ENCODE results near the gene HNRNPC.
"Not testable (repeated sequence)": the region's sequence is repeated elsewhere in the genome, so short reads cannot be mapped to it uniquely, and the experiment has no call there.

Gene HNRNPC

DNA sequence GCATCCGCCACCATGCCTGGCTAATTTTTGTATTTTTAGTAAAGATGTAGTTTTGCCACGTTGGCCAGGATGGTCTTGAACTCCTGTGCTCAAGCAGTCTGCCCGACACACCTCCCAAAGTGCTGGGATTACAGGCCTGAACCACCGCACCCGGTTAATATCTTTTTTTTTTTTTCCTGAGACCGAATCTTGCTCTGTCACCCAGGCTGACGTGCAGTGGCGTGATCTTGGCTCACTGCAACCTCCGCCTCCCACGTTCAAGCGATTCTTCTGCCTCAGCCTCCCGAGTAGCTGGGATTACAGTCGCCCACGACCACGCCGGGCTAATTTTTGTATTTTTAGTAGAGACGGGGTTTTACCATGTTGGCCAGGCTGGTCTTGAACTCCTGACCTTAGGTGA, 3.4 kb upstream of the HNRNPC start:
- not testable (repeated sequence) for DNase-seq (ENCODE audit: extremely low read depth in 1 of 2, low read depth in 1 of 2)

DNA sequence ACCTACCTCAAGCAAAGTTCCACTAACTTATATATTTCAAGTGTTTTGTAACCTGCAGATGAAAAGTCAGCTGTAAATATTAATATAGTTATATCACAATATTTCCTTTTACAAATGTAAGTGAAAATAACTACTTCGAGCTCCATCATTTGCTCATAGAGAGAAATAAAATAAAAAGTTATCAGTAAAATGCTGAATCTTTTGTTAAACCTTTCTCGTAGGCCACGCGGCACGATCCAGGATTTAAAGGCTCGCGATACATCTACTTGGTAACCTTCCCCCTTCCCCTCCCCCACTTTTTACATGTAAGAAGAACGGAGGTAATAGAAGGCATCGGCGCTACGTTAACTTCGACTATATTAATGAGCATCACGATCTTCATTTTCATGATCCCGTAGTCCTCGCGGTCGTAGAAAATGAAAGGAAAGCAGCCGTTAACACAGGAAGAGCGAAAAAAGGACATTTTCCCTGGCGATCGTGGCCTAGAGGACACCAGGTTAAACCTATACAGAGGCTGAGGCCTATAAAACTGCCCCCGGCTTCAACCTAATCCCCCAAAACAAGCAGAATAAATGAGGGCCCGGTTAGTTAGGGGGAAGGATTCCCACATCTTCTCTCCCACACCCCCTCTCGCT, 508 bp downstream of the HNRNPC start:
- no peak for DNase-seq (ENCODE audit: extremely low read depth in 1 of 2, low read depth in 1 of 2)

DNA sequence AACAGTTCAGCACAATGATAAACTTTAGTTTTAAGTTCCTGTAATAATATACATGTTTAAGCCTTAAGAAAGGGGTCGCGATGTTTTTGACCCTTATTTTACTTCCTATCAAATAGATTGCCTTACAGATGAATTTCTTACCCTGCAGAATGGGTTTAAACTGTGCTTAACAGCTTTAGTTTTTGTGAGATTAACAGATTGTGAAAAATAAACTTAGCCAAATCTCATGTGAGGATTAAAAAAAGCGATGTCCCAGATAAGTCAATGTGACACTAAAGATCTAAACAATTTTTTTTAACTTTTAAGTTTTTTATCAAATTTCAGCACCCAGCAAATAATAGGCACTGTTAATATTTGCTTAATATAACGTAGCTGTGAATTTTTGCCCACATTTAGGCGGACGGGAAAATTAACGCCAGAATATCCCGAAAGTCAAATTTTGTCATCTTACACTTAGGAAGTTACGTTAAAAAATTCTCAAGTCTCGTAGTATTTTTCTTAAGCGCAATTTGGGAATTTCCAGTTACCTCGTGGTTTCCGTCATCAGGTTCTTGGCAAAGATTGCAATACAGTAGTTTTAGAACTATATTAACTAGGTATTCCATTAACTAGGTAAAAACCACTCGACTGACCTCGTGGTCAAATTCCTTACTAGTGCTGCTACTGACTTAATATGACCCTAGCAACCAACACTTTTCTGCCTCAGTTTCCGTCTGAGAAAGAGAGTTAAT, 1.2 kb downstream of the HNRNPC start:
- no peak for DNase-seq (ENCODE audit: extremely low read depth in 1 of 2, low read depth in 1 of 2)

DNA sequence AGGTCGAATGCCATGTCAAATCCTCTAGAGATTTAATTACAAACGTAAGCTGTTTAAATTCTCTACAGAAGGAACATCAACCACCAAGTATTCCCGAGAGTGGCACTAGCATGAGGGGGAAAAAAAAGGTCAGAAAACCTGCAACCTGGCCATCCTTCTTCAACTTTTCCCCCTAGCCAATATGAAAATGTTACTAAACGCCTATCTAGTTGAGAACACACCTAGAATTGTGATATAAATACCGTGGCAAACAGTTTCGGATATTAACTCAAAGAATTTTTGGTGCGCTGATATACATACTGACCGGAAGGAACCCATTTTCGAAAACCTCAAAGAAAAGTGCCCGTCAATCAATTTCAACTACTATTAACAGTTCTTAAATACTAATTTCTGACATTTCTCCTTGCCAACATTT, 1.8 kb downstream of the HNRNPC start:
- DNase-seq (ENCODE audit: extremely low read depth in 1 of 2, low read depth in 1 of 2): no peak

DNA sequence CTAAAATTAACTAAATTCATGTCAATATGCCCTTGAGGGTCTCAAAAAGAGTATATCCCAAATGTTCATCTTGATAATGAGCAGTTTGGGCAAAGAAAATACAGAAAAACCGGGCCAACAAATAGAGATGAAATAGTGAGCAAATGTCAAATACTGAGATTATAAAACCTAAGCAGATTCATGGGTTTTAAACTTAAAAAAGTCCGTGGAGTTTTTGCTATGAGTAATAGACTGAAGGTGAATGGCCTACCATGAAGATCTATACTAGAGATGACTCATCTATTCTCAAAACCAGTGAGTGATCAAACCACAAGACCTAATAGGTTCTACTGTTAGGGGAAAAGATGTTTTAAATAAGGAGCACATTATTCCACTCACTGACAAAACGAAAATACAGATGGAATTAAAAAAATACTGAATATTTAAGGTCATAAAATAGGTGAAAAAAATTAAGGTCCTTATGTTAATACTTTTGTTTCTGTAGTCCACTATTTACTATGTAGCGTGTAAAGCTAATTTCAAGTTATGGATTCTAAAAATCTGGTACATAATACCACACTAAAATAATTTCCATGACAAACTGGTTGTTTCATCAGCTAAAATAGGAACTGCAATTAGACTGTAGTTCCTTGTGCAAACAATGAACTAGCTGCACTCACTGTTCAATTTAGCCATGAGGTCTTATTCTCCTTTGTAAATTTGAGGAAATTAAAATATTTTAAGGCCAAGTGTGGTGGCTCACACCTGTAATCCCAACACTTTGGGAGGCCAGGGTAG, 5.0 kb downstream of the HNRNPC start:
- DNase-seq (ENCODE audit: extremely low read depth in 1 of 2, low read depth in 1 of 2): no peak

DNA sequence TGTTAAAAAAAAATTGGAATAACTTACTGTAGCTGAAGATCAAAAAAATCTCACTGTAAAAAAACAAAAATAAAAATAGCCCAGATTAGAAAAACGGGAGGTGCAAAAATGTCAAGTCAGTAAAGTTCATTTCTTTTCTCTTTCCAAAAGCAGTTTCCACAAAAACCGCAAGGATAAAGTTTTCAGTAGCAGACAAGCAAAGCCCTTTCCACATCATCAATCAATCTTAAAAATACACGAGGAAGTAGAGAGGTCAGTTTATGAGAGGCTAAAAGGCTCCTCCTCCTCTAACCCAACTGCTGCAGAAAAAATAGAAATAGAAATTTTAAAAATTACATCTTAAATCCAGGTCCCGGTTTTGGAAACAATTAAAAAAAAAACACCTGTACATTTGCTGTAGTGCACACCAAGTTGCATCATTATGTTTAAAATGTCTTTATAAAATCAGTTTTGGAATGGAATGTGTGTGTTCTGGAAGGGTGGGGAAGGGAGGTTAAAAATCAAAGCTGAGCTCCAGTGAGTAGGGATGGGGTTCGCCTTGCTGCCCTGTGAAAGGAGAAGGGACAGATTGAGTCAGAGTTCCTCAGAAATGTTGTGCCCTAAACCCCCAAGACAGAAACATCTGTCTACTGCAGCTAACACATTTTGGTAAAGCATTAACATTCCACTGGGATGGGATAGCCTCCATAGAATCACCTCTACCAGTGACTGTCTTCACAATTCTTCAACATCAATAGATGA, 5.8 kb downstream of the HNRNPC start:
- no peak for DNase-seq (ENCODE audit: extremely low read depth in 1 of 2, low read depth in 1 of 2)

DNA sequence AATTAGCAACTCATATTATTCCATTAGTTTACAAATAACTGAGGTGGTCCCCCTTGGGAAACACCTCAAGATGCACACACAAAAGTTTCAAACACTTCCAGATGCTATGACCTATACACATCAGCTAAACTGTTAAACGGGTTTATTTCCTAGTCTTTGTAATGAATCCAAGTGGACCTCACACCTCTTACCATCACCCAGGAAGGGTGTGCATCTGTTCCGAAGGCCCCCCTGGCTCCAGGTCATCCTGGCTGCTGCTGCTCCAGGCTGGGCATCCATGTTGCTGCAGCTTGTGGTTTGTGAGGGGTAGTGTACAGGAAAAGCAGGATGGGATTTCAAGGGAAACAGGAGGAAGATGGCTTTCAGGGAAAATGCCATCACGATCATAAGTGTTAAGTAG, 6.8 kb downstream of the HNRNPC start:
- no peak for DNase-seq (ENCODE audit: extremely low read depth in 1 of 2, low read depth in 1 of 2)

DNA sequence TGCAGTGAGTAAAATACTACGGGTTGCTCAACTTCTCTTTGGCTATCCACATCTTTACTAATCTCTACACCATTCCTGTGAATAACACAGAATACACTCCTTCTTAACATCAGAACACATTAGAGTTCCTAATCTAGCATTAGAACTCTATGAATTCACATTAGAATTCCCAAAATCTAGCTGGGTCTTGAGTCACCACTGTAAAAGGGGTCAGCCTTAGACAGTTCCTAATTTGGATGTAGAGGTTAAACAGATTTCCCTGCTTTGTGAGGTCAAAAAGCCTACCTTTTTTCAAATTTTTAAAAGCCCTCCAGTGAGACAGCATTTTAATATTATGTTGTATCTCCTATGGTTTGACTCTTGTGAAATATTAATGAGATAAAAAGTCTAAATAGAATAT, 7.4 kb downstream of the HNRNPC start:
- no peak for DNase-seq (ENCODE audit: extremely low read depth in 1 of 2, low read depth in 1 of 2)

DNA sequence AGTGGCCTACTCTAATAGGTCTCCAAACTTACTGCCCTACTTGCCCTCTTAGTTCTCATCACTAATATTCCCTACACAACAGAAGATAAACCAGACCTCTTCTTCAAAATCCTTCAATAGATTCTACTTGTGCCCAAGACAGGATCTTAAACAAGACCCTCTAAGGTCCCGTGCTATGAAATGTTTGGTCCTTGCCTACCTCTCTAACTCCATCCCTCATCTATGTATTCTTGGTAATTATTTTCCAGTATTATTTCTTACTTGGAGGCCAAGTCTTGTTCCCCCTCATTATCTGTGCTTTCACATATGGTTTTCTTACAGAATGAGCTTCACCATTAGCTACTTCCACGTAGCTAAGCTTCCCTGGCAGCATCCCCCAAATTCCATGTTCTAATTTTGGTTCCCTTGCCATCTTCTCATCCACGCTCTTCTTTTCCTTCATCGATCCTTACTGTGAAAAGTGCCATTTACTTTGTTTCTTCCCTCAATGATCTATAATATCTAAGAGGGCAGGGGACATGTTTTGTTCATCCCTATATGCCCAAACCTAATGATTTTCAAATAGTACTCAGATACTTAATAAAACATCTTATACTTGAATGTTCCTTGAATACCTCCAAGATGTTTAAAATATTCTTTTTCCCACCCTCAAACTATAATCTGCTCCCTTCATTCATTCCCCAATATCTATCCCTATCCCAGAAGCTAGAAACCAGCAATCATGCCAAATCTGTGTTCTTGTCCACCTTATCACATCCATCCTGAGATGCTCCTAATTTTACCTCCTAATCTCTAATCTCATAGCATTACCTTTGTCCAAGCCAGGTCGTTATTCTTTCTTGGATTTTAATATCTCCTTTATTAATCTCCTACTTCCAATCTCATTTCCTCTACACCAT, 10.1 kb downstream of the HNRNPC start:
- no peak for DNase-seq (ENCODE audit: extremely low read depth in 1 of 2, low read depth in 1 of 2)

DNA sequence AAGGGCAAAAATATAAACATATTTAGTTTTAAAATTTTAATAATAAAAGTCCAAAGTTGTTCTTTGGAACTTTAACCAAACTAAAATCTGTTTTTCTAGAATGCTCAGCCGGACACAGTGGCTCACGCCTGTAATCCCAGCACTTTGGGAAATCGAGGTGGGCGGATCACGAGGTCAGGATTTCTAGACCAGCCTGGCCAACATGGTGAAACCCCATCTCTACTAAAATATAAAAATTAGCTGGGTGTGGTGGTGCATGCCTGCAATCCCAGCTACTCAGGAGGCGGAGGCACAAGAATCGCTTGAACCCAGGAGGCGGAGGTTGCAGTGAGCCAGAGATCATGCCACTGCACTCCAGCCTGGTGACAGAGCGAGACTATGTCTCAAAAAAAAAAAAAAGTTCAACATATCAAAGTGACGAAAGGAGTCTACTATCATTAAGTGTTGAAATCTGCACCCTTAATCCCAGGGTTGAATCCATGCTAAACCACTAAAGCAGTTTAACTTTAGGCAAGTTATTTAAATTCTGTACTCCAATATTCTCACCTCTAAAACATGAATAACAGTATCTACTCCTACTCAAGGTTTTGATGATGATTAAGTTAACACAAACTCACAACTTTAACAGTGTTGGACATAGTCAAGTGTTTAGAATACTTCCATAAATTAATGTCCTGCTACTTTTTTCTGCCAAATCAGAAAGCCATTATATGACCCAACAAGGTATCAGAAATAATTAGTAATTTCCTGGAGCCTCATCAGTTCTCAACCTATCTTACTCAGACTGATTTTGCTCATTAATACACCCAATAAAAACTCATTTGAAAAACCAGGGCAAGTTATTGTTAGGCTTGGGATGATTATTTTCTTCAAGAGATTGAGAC, 11.0 kb downstream of the HNRNPC start:
- no peak for DNase-seq (ENCODE audit: extremely low read depth in 1 of 2, low read depth in 1 of 2)

DNA sequence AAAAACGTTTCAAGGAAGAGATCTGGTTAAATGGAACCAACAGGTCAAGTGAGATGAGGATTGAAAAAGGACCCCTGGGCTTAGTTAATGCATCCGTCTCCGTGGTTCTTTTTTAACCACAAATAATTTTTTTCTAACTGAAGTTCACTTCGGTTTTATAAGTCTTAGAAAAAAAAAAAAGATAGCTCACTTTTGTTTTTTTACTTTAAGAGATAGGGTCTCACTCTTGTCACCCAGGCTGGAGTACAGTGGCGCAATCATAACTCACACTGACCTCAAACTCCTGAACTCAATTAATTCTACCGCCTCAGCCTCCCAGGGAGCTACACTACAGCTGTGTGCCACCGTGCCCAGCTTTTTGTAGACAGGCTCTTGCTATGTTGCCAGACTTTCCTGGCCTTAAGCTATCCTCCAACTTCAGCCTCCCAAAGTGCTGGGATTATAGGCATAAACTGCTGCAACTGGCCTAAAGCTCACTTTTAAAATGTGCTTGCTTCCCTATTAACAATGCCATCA, 11.8 kb downstream of the HNRNPC start:
- DNase-seq (ENCODE audit: extremely low read depth in 1 of 2, low read depth in 1 of 2): no peak

DNA sequence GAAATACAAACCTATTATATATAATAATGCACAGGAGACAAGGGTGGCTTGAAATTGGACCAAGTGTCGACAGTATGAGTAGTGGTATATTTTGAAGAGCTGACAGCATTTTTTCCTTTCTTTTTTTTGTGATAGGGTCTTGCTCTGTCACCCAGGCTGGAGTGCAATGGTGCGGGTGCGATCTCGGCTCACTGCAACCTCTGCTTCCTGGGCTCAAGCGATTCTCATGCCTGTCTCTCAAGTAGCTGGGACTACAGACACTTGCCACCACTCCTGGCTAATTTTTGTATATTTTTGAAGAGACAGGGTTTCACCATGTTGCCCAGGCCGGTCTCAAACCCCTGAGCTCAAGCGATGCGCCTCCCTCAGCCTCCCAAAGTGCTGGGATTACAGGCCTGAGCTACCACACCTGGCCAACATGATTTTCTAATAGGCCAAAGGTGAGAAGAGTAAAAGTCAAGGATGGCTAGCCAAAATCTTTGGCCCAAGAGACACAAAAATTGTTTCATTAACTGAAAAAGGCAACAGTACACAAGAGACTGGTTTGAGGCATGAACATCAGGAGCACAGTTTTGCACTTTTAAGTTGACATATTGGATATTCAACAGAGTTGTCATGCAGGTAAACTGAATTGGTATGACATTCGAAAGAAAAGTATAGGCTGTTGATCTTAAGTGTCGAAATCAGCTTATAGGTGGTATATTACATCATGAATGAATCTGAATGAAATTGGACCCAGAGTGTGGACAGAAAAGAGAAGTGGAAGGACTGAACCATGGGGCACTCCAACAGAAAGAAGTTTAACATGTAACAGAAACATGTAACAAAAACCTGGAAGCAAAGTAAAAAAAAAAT, 12.5 kb downstream of the HNRNPC start:
- DNase-seq (ENCODE audit: extremely low read depth in 1 of 2, low read depth in 1 of 2): no peak

DNA sequence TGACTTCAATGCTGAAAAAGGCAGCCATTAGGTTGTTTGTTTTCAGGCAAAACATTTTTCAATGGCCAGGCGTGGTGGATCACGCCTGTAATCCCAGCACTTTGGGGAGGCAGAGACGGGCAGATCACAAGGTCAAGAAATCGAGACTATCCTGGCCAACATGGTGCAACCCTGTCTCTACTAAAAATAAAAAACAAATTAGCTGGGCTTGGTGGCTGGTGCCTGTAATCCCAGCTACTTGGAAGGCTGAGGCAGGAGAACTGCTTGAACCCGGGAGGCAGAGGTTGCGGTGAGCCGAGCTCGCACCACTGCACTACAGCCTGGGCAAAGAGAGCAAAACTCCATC, 13.2 kb downstream of the HNRNPC start:
- not testable (repeated sequence) for DNase-seq (ENCODE audit: extremely low read depth in 1 of 2, low read depth in 1 of 2)

DNA sequence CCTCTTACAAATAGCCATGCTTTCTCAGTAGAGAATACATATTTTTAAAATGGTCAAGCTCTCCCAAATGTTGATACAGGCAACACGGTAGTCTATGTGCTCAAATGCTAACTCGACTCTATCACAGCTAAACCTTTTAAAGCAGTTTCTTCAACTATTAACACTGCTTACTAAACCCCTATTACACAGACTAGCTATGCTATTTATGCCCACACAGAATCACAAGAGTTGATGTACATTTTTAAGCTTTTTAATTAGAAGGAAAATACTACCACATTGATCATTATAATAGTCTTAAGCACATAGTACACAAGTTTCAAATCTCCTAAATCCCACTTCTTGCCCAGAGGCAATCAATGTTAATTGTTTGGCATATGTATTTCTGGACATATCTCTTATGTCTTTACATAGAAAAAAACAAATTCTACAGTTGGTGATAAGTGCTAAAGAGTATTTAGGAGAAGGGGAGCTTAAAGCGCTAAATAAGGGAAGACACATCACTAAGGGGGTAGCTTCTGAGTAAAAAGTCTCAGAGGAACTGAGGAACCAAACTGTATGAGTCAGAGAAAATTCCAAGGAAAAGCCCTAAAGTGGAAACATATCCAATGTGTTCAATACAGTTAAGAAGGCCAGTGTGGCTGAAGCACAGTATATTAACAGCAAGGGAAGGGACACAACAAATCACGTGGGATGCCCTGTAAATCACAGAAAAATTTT, 13.7 kb downstream of the HNRNPC start:
- DNase-seq (ENCODE audit: extremely low read depth in 1 of 2, low read depth in 1 of 2): no peak

DNA sequence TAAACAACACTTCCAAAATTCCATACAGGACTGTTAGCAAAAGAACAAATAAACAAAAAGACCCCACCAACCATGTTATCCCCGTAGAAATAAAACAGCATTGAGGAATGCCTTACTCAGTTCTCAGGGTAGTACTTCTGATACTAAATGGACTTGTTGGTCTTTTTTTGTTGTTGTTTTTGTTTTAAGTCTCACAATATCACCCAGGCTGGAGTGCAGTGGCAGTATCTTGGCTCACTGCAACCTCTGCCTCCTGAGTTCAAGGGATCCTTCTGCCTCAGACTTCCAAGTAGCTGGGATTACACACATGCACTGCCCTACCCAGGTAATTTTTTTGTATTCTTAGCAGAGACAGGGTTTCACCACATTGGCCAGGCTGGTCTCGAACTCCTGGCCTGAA, 17.1 kb downstream of the HNRNPC start:
- no peak for DNase-seq (ENCODE audit: extremely low read depth in 1 of 2, low read depth in 1 of 2)

DNA sequence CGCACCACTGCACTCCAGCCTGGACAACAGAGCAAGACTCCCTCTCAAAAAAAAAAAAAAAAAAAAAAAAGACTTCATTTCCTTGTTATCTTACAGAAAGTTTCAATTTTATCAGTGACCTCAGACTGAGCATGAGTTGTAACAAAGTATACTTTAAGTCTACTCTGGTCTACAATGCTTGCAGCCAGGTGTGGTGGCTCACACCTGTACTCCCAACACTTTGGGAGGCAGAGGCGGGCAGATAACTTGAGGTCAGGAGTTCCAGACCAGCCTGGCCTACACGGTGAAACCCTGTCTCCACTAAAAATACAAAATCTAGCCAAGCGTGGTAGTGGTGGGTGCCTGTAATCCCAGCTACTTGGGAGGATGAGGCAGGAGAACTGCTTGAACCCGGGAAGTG, 18.0 kb downstream of the HNRNPC start:
- no peak for DNase-seq (ENCODE audit: extremely low read depth in 1 of 2, low read depth in 1 of 2)

DNA sequence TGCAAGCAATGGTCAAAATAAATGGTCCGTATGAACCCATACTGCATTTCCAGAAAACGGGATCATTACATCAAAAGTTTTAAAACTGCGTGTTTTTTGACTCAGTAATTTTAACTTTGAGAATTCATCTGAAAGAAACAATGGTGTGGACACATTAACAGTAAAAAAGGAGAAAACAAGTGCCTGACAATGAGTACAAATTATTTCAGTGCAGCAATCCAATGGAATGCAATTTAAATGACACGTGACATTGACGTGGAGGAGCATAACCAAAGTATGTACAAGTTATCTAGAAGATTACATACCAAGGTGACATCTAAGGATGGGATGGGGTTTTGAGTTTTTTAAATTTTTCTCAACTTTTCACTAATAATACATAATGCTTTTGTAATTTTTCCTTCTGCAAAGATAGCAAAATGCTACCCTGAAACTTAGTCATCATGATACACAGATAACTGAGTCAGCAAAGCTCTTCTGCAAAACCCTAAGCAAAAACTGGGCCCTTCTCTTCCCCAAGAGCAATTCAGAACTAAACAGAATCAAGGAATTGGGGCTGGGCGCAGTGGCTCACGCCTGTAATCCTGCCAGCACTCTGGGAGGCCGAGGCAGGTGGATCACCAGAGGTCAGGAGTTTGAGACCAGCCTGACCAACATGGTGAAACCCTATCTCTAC, 20.4 kb downstream of the HNRNPC start:
- no peak for DNase-seq (ENCODE audit: extremely low read depth in 1 of 2, low read depth in 1 of 2)

Data from stimulated activated CD8-positive, alpha-beta memory T cell treated with anti-CD3 and anti-CD28 coated beads, Interleukin-7, amount 100 ng/mL, for 48 hours (primary cell).